Measurements from ENCODE around the gene GCH1.

The GCH1 gene

GRCh38 chr14:54840336-54840735 is 62.3 kb downstream of the GCH1 start:
- TF ChIP-seq, protein P1, sequence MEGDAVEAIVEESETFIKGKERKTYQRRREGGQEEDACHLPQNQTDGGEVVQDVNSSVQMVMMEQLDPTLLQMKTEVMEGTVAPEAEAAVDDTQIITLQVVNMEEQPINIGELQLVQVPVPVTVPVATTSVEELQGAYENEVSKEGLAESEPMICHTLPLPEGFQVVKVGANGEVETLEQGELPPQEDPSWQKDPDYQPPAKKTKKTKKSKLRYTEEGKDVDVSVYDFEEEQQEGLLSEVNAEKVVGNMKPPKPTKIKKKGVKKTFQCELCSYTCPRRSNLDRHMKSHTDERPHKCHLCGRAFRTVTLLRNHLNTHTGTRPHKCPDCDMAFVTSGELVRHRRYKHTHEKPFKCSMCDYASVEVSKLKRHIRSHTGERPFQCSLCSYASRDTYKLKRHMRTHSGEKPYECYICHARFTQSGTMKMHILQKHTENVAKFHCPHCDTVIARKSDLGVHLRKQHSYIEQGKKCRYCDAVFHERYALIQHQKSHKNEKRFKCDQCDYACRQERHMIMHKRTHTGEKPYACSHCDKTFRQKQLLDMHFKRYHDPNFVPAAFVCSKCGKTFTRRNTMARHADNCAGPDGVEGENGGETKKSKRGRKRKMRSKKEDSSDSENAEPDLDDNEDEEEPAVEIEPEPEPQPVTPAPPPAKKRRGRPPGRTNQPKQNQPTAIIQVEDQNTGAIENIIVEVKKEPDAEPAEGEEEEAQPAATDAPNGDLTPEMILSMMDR (IDR thresholded peaks at IDR 0.05): no peak
- H3K36me3 ChIP-seq: no peaks in the 10 kb centered on the region
- no peaks in the 10 kb centered on the region for H3K9me3 ChIP-seq
- intact Hi-C loops (cut with DNase I; ENCODE audit: low total_unique reads): no loop called here
- no peak for DNase-seq
- peaks cover 0 to 30% (median 13%) of the 10 kb centered on the region in 4 donors for H3K4me1 ChIP-seq
- no peaks in the 10 kb centered on the region for H3K27me3 ChIP-seq
- no peak overlapping the region for H3K4me3 ChIP-seq
- peak overlapping the region; percentile 4 to 54 for H3K27ac ChIP-seq

DNA sequence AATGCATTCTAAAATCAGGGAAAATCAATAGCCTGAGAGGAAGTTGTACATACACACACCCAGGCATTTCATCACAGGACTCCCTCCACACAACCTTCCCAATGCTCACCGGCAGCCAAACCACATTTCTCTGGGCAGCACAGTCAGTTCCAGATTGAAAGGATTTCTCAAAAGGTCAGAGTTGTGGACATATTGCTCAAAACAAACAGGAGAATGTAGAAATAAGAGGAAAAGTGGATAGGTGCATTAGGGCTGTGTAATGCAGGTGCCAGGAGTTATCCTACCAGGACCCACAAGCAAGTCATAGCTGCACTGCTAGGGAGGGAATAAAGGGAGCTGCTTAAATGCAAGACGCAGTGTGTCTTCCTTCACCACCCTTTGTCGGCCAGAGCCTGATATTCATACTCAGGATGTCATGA is 62.9 kb downstream of the GCH1 start:
- Histone ChIP-seq H3K9me3 (no peaks in the 10 kb centered on the region), H3K36me3 (no peaks in the 10 kb centered on the region), H3K27me3 (no peaks in the 10 kb centered on the region), H3K27ac (peak overlapping the region; percentile 4 to 54), H3K4me1 (peaks cover 0 to 30% (median 13%) of the 10 kb centered on the region in 4 donors), H3K4me3 (no peak overlapping the region)
- DNase-seq: peak; percentile 82
- intact Hi-C loops (cut with DNase I; ENCODE audit: low total_unique reads): no loop called here
- TF ChIP-seq, protein P1 (IDR thresholded peaks at IDR 0.05): no peak

GRCh38 chr14:54838931-54839512 is 63.6 kb downstream of the GCH1 start:
- Histone ChIP-seq H3K27ac (peak overlapping the region; percentile 33 to 49), H3K27me3 (no peaks in the 10 kb centered on the region), H3K4me3 (no peak overlapping the region), H3K36me3 (no peaks in the 10 kb centered on the region), H3K4me1 (peaks cover 0 to 30% (median 13%) of the 10 kb centered on the region in 4 donors), H3K9me3 (no peaks in the 10 kb centered on the region)
- intact Hi-C loops (cut with DNase I; ENCODE audit: low total_unique reads): no loop called here
- TF ChIP-seq, protein P1 (IDR thresholded peaks at IDR 0.05): no peak
- DNase-seq: peak in 1 of 2 donors; percentile 30

- intact Hi-C loops (cut with DNase I; ENCODE audit: low total_unique reads): no loop called here
- H3K4me1 ChIP-seq: peaks cover 0 to 30% (median 13%) of the 10 kb centered on the region in 4 donors
These were observed 65.0 kb downstream of the GCH1 start for GRCh38 chr14:54837508-54838149.

DNA sequence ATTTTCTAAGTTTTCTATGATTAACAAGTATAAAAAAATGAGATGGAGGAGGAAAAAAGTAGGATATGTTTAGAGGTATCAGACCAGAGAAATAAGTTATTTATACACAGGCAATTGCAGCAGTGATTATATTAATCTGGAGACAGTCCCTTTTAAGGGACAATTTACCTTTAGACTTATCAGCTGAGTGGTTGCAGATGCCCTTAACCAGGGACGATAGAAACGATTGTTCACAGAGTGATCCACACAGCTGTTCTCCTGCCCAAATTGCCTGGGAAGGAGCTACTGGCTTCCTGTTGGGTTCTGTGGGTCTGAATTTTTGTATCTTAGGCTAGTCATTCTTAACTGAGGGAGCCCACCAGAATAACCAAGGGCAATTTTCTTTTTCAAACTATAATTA is 66.4 kb downstream of the GCH1 start:
- intact Hi-C loops (cut with DNase I; ENCODE audit: low total_unique reads): no loop called here
- DNase-seq: no peak
- TF ChIP-seq, protein P1 (IDR thresholded peaks at IDR 0.05): no peak
- no peaks in the 10 kb centered on the region for H3K36me3 ChIP-seq
- H3K4me1 ChIP-seq: peaks cover 0 to 22% (median 13%) of the 10 kb centered on the region in 4 donors
- H3K27me3 ChIP-seq: no peaks in the 10 kb centered on the region
- H3K4me3 ChIP-seq: no peak overlapping the region
- no peak overlapping the region for H3K27ac ChIP-seq
- H3K9me3 ChIP-seq: no peaks in the 10 kb centered on the region

More at GRCh38 chr14:54837508-54838149, 65.0 kb downstream of the GCH1 start:
- H3K4me3 ChIP-seq: no peak overlapping the region
- DNase-seq: no peak
- no peaks in the 10 kb centered on the region for H3K9me3 ChIP-seq
- H3K27me3 ChIP-seq: no peaks in the 10 kb centered on the region
- H3K36me3 ChIP-seq: no peaks in the 10 kb centered on the region
- TF ChIP-seq, protein P1 (IDR thresholded peaks at IDR 0.05): no peak
- no peak overlapping the region for H3K27ac ChIP-seq

Data from tibial artery (tissue), 4 donors.